Heart right ventricle (tissue), 16 donors: ENCODE results near the gene TNFAIP2. TPM values are rescaled to one million over a fixed set of nuclear protein-coding genes. Genes with fewer than 3 reads are reported as not detected.

Source experiments
- ATAC-seq, 8 donors: fragments of 200-7000 bp; cut with Tn5 transposase; one replicate each; pipeline ENCODE4 v1.9.1; 2020; ENCODE audit warnings: mild to moderate bottlenecking in 8 of 8, moderate library complexity in 8 of 8, moderate number of reproducible peaks in 1 of 8
- DNase-seq, 2 donors: peaks; one replicate each; pipeline ENCODE4 v3.0.0-alpha.2; 2020
- H3K27ac ChIP-seq, 10 donors: fragments of 200-600 bp; sonication (generic) in 2 of 10; one replicate each; pipeline versions ENCODE4 v1.5.0 to v1.8.0; 2020 to 2022; ENCODE audit warnings: mild to moderate bottlenecking in 3 of 10
- H3K27me3 ChIP-seq, 7 donors: fragments of 200-600 bp; one replicate each; pipeline ENCODE4 v1.8.0; 2021 to 2022; ENCODE audit warnings: mild to moderate bottlenecking in 2 of 7
- H3K36me3 ChIP-seq, 9 donors: fragments of 200-600 bp; sonication (generic) in 1 of 9; one replicate each; pipeline versions ENCODE4 v1.5.0 to v1.8.0; 2020 to 2022; ENCODE audit warnings: mild to moderate bottlenecking in 2 of 9
- H3K4me1 ChIP-seq, 9 donors: fragments of 200-600 bp; sonication (generic) in 1 of 9; one replicate each; pipeline versions ENCODE4 v1.5.0 to v1.8.0; 2020 to 2022; ENCODE audit warnings: mild to moderate bottlenecking in 4 of 9
- H3K4me3 ChIP-seq, 10 donors: fragments of 200-600 bp; sonication (generic) in 2 of 10; one replicate each; pipeline versions ENCODE4 v1.5.0 to v1.8.0; 2020 to 2022; ENCODE audit warnings: mild to moderate bottlenecking in 7 of 10, moderate library complexity in 2 of 10
- H3K9me3 ChIP-seq, 11 donors: fragments of 200-600 bp in 10 of 11; sonication (generic) in 2 of 11; one replicate each; pipeline versions ENCODE4 v1.5.0 to v1.8.0; 2013 to 2022; ENCODE audit warnings: mild to moderate bottlenecking in 2 of 11, control low read depth in 1 of 11, moderate library complexity in 1 of 11
- WGBS, 2 donors: extraction: QIAGEN DNeasy Blood & Tissue Kit; methylation state at CpG; one replicate each; pipeline ENCODE4 v1.1.7; 2013; ENCODE audit warnings: inconsistent platforms in 1 of 2; 5-methylcytosine and 5-hydroxymethylcytosine counted together
- intact Hi-C, 10 donors: fragments of 100-400 bp; cut with DNase I; formaldehyde crosslinking; loops; one replicate each; pipeline versions ENCODE4 v1.11.1 to v1.14.2; 2022
- polyA plus RNA-seq, 2 donors: library from polyadenylated mRNA; stranded (reverse); fragments of 200-250 nt; gene quantifications; one replicate each; pipeline ENCODE4 v1.2.3, GENCODE V29; 2013
- total RNA-seq, 10 donors: library from RNA; stranded (reverse); fragmentation: NEBNext Ultra II Directional in 3 of 10; extraction: Animal tissue kit (Norgen Biotek cat#: 25700) in 3 of 10; gene quantifications; one replicate each; pipeline versions ENCODE4 v1.2.1 to v1.2.4, GENCODE V29; 2021 to 2023
- TF ChIP-seq, protein P1 (sequence below), 9 donors: fragments of 200-600 bp; sonication (generic) in 2 of 9; IDR thresholded peaks; one replicate each; pipeline versions ENCODE4 v1.5.0 to v1.8.0; 2021 to 2022; ENCODE audit warnings: antibody characterized with exemption in 9 of 9, mild to moderate bottlenecking in 5 of 9, moderate library complexity in 1 of 9
- donor health status: Arrhythmogenic right ventricular cardiomyopathy.
- donor health status: ischemic (EF 13 %, LVEDD 7.1; RV severe dilation, severe dysfunction).
- donor health status: healthy with polysubstance abuse.
- donor health status: DM: no; HTN: yes; CAD: no.
- donor health status: DM: no; HTN: no; CAD: no.
- donor health status: ischemic (EF 25% LVEDD 6.9; RV normal size, moderate dysfunction).
- donor health status: ischemic (EF 25% LVEDD 5.7; RV mildly dilated, moderate dysfunction).
- donor health status: healthy.
- donor health status: DM: yes; HTN: yes; CAD: no.
- donor health status: Ischemic cardiomyopathy.
- donor health status: ischemic (EF 35%, LVEDD 5.7; RV mildly dilated, moderate dysfunction).
- donor health status: nonischemic (EF 11% LVEDD 7.7; RV severe dilation, severe dysfunction).
- donor health status: DM: yes; HTN: yes; CAD: no.
- donor health status: PGD.
- donor health status: ischemic (EF 29% LVEDD 5.4; RV normal size, mild dysfunction).
- donor health status: nonischemic (EF 23%, LVEDD 6.1; RV moderate dilation, normal function).

The TNFAIP2 gene
- total and polyA plus RNA-seq, 12 donors: 21.8 to 138 (median 42.0) TPM

DNA sequence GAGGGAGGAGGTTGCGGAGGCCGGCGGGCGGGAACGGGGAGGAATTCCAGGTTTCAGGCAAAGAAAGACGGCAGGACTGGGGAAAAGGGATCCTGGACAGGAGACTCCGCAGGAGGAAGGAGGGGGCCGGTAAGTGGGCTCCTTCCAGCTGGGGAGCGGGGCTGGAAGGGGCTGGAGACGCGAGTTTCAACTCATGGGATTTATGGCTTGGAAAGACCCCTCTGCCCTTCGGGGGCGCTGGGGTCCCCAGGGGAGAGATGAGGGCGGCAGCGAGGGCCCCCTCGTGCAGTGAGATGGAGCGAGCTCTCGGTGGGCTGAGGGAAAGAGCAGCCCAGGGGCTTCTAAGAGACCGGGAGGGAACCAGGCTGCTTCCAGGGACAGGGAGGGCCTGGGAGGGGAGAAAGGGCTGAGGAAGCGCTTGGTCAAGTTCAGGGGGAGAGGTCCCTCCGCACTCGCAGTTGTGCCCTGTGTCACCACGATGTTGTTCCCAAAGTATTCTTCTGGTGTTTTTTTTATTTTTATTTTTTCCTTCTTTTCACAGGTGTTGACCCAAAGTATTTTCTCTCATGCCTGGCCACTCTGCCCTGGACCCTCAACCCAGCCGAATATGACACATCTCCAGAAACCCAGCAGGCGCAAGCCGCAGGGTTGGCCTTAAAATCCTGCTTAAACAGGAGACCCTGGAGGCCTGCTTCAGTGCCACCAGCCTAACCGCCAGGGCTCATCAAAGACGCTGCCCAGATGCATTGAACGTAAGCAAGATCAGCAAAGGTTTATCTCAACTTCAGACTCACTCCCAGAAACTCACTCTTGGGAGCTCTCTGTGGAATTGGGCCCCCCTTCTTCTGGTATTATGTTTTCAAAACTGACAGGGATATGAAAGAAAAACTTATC is 16.1 kb downstream of the TNFAIP2 start:
- DNase-seq (no peak), ATAC-seq (no peak)
- peaks cover 0 to 32% (median 20%) of the 10 kb centered on the region in 7 donors for H3K27me3 ChIP-seq
- intact Hi-C loops: loop anchor here in 1 of 10 donors (5.0 kb wide), 1 partner anchor 32 kb away; no protein-coding TSS in a partner anchor
- H3K9me3 ChIP-seq: no peaks in the 10 kb centered on the region
- peak overlapping the region in 4 of 10 donors; percentile 16 to 58 (median 31) for H3K27ac ChIP-seq
- peaks cover 0 to 25% (median 0%) of the 10 kb centered on the region in 9 donors for H3K36me3 ChIP-seq
- 61 to 63% methylated on average over 29 of the region's 29 CpGs for WGBS, 2 donors
- peak overlapping the region in 9 of 10 donors; percentile 14 to 44 (median 29) for H3K4me3 ChIP-seq
- peaks cover 0 to 34% (median 21%) of the 10 kb centered on the region in 9 donors for H3K4me1 ChIP-seq
- TF ChIP-seq, protein P1, sequence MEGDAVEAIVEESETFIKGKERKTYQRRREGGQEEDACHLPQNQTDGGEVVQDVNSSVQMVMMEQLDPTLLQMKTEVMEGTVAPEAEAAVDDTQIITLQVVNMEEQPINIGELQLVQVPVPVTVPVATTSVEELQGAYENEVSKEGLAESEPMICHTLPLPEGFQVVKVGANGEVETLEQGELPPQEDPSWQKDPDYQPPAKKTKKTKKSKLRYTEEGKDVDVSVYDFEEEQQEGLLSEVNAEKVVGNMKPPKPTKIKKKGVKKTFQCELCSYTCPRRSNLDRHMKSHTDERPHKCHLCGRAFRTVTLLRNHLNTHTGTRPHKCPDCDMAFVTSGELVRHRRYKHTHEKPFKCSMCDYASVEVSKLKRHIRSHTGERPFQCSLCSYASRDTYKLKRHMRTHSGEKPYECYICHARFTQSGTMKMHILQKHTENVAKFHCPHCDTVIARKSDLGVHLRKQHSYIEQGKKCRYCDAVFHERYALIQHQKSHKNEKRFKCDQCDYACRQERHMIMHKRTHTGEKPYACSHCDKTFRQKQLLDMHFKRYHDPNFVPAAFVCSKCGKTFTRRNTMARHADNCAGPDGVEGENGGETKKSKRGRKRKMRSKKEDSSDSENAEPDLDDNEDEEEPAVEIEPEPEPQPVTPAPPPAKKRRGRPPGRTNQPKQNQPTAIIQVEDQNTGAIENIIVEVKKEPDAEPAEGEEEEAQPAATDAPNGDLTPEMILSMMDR (IDR thresholded peaks at IDR 0.05): no peak

DNA sequence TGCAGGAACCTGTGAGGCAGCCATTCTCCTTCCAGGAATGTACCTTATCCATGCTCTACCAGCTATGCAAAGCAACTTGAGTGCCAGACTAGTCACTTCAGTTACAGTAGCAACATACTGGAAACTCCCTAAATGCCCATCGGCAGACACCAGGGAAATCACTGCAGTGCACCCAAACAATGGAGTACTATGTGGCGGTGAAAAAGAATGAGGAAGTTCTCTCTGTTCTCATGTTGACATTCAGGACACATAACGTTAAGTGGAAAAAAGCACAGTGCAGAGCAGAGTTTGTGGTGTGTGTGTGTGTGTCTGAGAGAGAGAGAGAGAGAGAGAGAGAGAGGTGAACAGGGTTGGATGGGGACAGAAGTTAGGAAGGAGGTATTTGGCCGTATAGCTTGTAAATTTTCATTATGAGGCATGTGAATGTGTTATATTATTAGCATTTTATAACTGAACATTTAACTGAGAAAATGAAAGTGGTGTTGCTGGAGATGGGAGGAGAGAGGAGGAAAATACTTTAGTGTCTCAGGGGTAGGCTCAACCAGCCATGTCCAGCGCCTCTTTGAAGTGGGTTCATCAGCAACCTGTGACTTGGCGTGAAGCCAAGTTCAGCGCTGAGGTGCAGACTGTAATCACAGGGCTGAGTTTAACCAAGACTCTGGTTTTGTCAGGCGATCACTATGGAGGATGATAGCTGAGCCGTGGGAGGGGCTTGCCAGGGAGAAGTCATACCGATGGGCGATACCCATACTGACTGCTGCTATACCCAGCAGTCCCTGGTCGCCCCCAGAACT is 17.3 kb downstream of the TNFAIP2 start:
- TF ChIP-seq, protein P1 (IDR thresholded peaks at IDR 0.05): no peak
- no peaks in the 10 kb centered on the region for H3K9me3 ChIP-seq
- no peak overlapping the region for H3K4me3 ChIP-seq
- WGBS, 2 donors: 54 to 55% methylated on average over 12 of the region's 12 CpGs
- no peak for ATAC-seq
- no peak for DNase-seq
- H3K27me3 ChIP-seq: peaks cover 0 to 36% (median 20%) of the 10 kb centered on the region in 7 donors
- H3K4me1 ChIP-seq: peaks cover 0 to 34% (median 21%) of the 10 kb centered on the region in 9 donors
- H3K36me3 ChIP-seq: peaks cover 0 to 14% (median 0%) of the 10 kb centered on the region in 9 donors
- H3K27ac ChIP-seq: no peak overlapping the region
- intact Hi-C loops: loop anchor here in 1 of 10 donors (5.0 kb wide), 1 partner anchor 33 kb away; no protein-coding TSS in a partner anchor

DNA sequence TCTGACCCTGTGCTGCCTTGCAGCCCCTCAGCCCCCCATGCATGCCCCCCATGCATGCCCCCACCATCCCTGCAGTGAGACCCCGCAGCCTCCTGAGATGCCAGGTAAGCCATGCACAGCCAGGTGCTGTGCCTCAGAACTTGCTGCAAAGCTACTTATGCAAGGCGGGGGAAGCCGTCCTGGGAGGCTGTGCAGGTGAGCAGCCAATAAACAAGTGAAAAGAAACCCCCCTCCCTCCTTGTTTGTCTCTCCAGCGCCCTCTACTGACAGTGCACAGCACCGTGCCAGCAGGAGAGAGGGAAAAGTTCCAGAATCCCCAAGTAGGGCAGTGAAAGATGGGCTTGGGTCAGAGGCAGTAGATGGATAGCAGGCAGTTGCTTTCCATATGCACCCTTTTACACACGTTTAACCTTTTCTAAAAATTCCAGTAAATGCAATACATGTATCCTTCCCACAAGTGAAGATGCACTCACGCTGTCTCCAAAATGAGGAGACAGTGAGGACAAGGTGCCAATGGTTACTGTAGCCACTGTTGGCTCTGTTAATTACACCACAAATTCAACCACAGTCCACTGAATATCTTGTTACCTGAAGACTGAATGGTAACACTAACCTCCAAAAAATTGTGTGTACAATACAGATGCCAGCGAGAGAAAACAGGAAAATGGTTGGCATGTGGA is 18.0 kb downstream of the TNFAIP2 start:
- peaks cover 0 to 29% (median 19%) of the 10 kb centered on the region in 9 donors for H3K4me1 ChIP-seq
- H3K27me3 ChIP-seq: peaks cover 0 to 36% (median 20%) of the 10 kb centered on the region in 7 donors
- H3K4me3 ChIP-seq: no peak overlapping the region
- peak in 1 of 2 donors; percentile 32 for DNase-seq
- 36 to 39% methylated on average over 8 of the region's 8 CpGs for WGBS, 2 donors
- peaks cover 0 to 6% (median 0%) of the 10 kb centered on the region in 9 donors for H3K36me3 ChIP-seq
- intact Hi-C loops: loop anchor here in 1 of 10 donors (5.0 kb wide), 1 partner anchor 34 kb away; no protein-coding TSS in a partner anchor
- no peak overlapping the region for H3K27ac ChIP-seq
- TF ChIP-seq, protein P1 (IDR thresholded peaks at IDR 0.05): peak; percentile 12 to 71 (median 64)
- no peak for ATAC-seq
- H3K9me3 ChIP-seq: no peaks in the 10 kb centered on the region
